ENCODE data around the gene ATP6V1E1.
"Not testable (repeated sequence)": the region's sequence is repeated elsewhere in the genome, so short reads cannot be mapped to it uniquely, and the experiment has no call there.

The ATP6V1E1 gene

GRCh38 chr22:17575151-17575550, 53.4 kb downstream of the ATP6V1E1 start:
- no peak overlapping the region for H3K4me3 ChIP-seq
- H3K4me1 ChIP-seq, result peaks cover 0 to 15% (median 7%) of the 10 kb centered on the region in 10 experiments; a peak in 14 of 20 replicates
- H3K9me3 ChIP-seq (replicated peaks in 1 of 11), result no peaks in the 10 kb centered on the region
- no peak overlapping the region for H3K4me2 ChIP-seq
- no peaks in the 10 kb centered on the region for H3K36me3 ChIP-seq
- no peak for TF ChIP-seq Cebpa-rat (IDR thresholded peaks at IDR 0.05)
- H3K27ac ChIP-seq, result no peak overlapping the region
- no peaks in the 10 kb centered on the region; a peak in 1 of 22 replicates for H4K20me1 ChIP-seq
- no peaks in the 10 kb centered on the region for H3K27me3 ChIP-seq
- H3K9ac ChIP-seq, result no peak overlapping the region

GRCh38 chr22:17570851-17571631, 57.5 kb downstream of the ATP6V1E1 start:
- Histone ChIP-seq H3K27ac (no peak overlapping the region), H3K9ac (no peak overlapping the region), H3K9me3 (replicated peaks in 1 of 11) (no peaks in the 10 kb centered on the region), H3K36me3 (no peaks in the 10 kb centered on the region), H3K4me3 (no peak overlapping the region), H4K20me1 (no peaks in the 10 kb centered on the region), H3K4me1 (peaks cover 0 to 17% (median 8%) of the 10 kb centered on the region in 10 experiments; a peak in 14 of 20 replicates), H3K4me2 (peak overlapping the region in 2 of 11 experiments; percentile 49 to 54; a peak in 4 of 22 replicates), H3K27me3 (no peaks in the 10 kb centered on the region)
- TF ChIP-seq Cebpa-rat (IDR thresholded peaks at IDR 0.05), result no peak

GRCh38 chr22:17569971-17570511, 58.5 kb downstream of the ATP6V1E1 start:
- no peaks in the 10 kb centered on the region for H3K36me3 ChIP-seq
- H3K4me1 ChIP-seq, result peaks cover 0 to 17% (median 8%) of the 10 kb centered on the region in 10 experiments; a peak in 14 of 20 replicates
- H4K20me1 ChIP-seq, result no peaks in the 10 kb centered on the region
- H3K9ac ChIP-seq, result no peak overlapping the region
- peak overlapping the region in 2 of 11 experiments; percentile 49 to 54; a peak in 5 of 22 replicates for H3K4me2 ChIP-seq
- H3K27ac ChIP-seq, result no peak overlapping the region
- H3K9me3 ChIP-seq (replicated peaks in 1 of 11), result no peaks in the 10 kb centered on the region
- H3K27me3 ChIP-seq, result no peaks in the 10 kb centered on the region
- TF ChIP-seq Cebpa-rat (IDR thresholded peaks at IDR 0.05), result no peak
- H3K4me3 ChIP-seq, result no peak overlapping the region

GRCh38 chr22:17566776-17567175, 61.8 kb downstream of the ATP6V1E1 start:
- no peak for TF ChIP-seq Cebpa-rat (IDR thresholded peaks at IDR 0.05)
- Histone ChIP-seq H3K27me3 (no peaks in the 10 kb centered on the region), H4K20me1 (no peaks in the 10 kb centered on the region), H3K36me3 (no peaks in the 10 kb centered on the region), H3K4me3 (no peak overlapping the region), H3K4me1 (peaks cover 21 to 33% (median 27%) of the 10 kb centered on the region in 10 experiments), H3K9ac (no peak overlapping the region), H3K9me3 (replicated peaks in 1 of 11) (no peaks in the 10 kb centered on the region), H3K4me2 (no peak overlapping the region), H3K27ac (no peak overlapping the region)

GRCh38 chr22:17566016-17566687, 62.4 kb downstream of the ATP6V1E1 start:
- H3K4me2 ChIP-seq, result not testable (repeated sequence)

GRCh38 chr22:17563936-17564391, 64.6 kb downstream of the ATP6V1E1 start:
- H3K9ac ChIP-seq, result no peak overlapping the region

More at GRCh38 chr22:17566016-17566687, 62.4 kb downstream of the ATP6V1E1 start:
- H3K27ac ChIP-seq; H3K36me3 ChIP-seq; H3K9ac ChIP-seq; H3K4me3 ChIP-seq; H3K27me3 ChIP-seq; H3K9me3 ChIP-seq (replicated peaks in 1 of 11); H4K20me1 ChIP-seq: not testable (repeated sequence)
- H3K4me1 ChIP-seq, result peaks cover 21 to 33% (median 26%) of the 10 kb centered on the region in 10 experiments

GRCh38 chr22:17562906-17563870, 65.4 kb downstream of the ATP6V1E1 start, which contains the start of gene SLC25A18:
TSS of gene SLC25A18 (plus strand) at chr22:17563498. CDS start at chr22:17579945, 16,447 bp downstream.
- Histone ChIP-seq H3K4me2 (peak within 1 kb of the TSS; percentile 50 to 81 (median 68)), H3K27ac (peak within 1 kb of the TSS in 6 of 11 experiments; percentile 4 to 54 (median 42); a peak in 11 of 22 replicates)

More at GRCh38 chr22:17563936-17564391, 64.6 kb downstream of the ATP6V1E1 start:
- TF ChIP-seq Cebpa-rat (IDR thresholded peaks at IDR 0.05), result no peak
- no peaks in the 10 kb centered on the region for H3K36me3 ChIP-seq
- 0 out of 22 replicates have a peak overlapping the region, but pooled peaks of 1 of the 11 experiments have one; percentile 54 for H3K27ac ChIP-seq
- peak overlapping the region in 6 of 11 experiments; percentile 65 to 81 (median 70); a peak in 10 of 22 replicates for H3K4me2 ChIP-seq
- H3K4me3 ChIP-seq, result no peak overlapping the region
- H3K9me3 ChIP-seq (replicated peaks in 1 of 11), result 0 out of 22 replicates have a peak, but pooled peaks cover 0 to 3% (median 0%) of the 10 kb centered on the region in 11 experiments
- H3K27me3 ChIP-seq, result no peaks in the 10 kb centered on the region
- H3K4me1 ChIP-seq, result peaks cover 10 to 29% (median 21%) of the 10 kb centered on the region in 10 experiments
- H4K20me1 ChIP-seq, result no peaks in the 10 kb centered on the region

GRCh38 chr22:17559188-17559587, 69.4 kb downstream of the ATP6V1E1 start:
- no peaks in the 10 kb centered on the region for H3K36me3 ChIP-seq
- H3K4me2 ChIP-seq, result no peak overlapping the region
- TF ChIP-seq Cebpa-rat (IDR thresholded peaks at IDR 0.05), result no peak
- no peaks in the 10 kb centered on the region for H4K20me1 ChIP-seq
- no peaks in the 10 kb centered on the region for H3K27me3 ChIP-seq
- no peak overlapping the region for H3K9ac ChIP-seq
- H3K27ac ChIP-seq, result 0 out of 22 replicates have a peak overlapping the region, but pooled peaks of 1 of the 11 experiments have one; percentile 27
- H3K9me3 ChIP-seq (replicated peaks in 1 of 11), result 0 out of 22 replicates have a peak, but pooled peaks cover 0 to 3% (median 0%) of the 10 kb centered on the region in 11 experiments
- peaks cover 10 to 22% (median 21%) of the 10 kb centered on the region in 10 experiments for H3K4me1 ChIP-seq
- no peak overlapping the region for H3K4me3 ChIP-seq

More at GRCh38 chr22:17562906-17563870, 65.4 kb downstream of the ATP6V1E1 start, which contains the start of gene SLC25A18:
- peak within 1 kb of the TSS in 6 of 11 experiments; percentile 0 to 27 (median 8); a peak in 3 of 22 replicates for H3K9ac ChIP-seq
- H3K4me1 ChIP-seq, result peaks cover 10 to 29% (median 21%) of the 10 kb centered on the region in 10 experiments
- H3K27me3 ChIP-seq, result no peaks in the 10 kb centered on the region
- H3K9me3 ChIP-seq (replicated peaks in 1 of 11), result 0 out of 22 replicates have a peak, but pooled peaks cover 0 to 3% (median 0%) of the 10 kb centered on the region in 11 experiments
- H4K20me1 ChIP-seq, result no peaks in the 10 kb centered on the region
- TF ChIP-seq Cebpa-rat (IDR thresholded peaks at IDR 0.05), result 0 out of 22 replicates have a peak, but pooled peaks of 1 of the 11 experiments have one; percentile 12
- H3K4me3 ChIP-seq, result no peak within 1 kb of the TSS
- H3K36me3 ChIP-seq, result no peaks in the 10 kb centered on the region
